WI38 (cell line): Measurements from ENCODE around the gene TMPRSS6.

Source experiments
- H3K4me3 ChIP-seq: 2 replicates; pipeline ENCODE4 v1.5.1; 2011; ENCODE audit warnings: low read depth, mild to moderate bottlenecking, control low read depth, low read length
- CTCF ChIP-seq: IDR thresholded peaks from 2 replicates; pipeline ENCODE4 v1.5.1; 2012; ENCODE audit warnings: low read depth, mild to moderate bottlenecking, control low read depth, low read length

Gene TMPRSS6

GRCh38 chr22:37109242-37109917 is at the start of gene TMPRSS6:
Gene TMPRSS6 (minus strand): TSS chr22:37109713. CDS start chr22:37103417, 6,296 bp downstream.
- TF ChIP-seq CTCF, result no peak
- H3K4me3 ChIP-seq, result no peak within 1 kb of the TSS

GRCh38 chr22:37158963-37159290 is 49.4 kb upstream of the TMPRSS6 start:
- TF ChIP-seq CTCF, result no peak

GRCh38 chr22:37157516-37158285 is 48.2 kb upstream of the TMPRSS6 start:
- no peak overlapping the region for H3K4me3 ChIP-seq
- no peak for TF ChIP-seq CTCF

More at GRCh38 chr22:37158963-37159290, 49.4 kb upstream of the TMPRSS6 start:
- no peak overlapping the region for H3K4me3 ChIP-seq

GRCh38 chr22:37156686-37157435 is 47.3 kb upstream of the TMPRSS6 start:
- TF ChIP-seq CTCF, result no peak
- H3K4me3 ChIP-seq, result no peak overlapping the region

GRCh38 chr22:37155971-37156370 is 46.5 kb upstream of the TMPRSS6 start:
- no peak for TF ChIP-seq CTCF
- no peak overlapping the region for H3K4me3 ChIP-seq

GRCh38 chr22:37154925-37155712 is 45.6 kb upstream of the TMPRSS6 start:
- TF ChIP-seq CTCF, result no peak
- no peak overlapping the region for H3K4me3 ChIP-seq
